Choroid plexus epithelial cell (primary cell): ENCODE results near the gene NCKIPSD.

ENCODE experiments used
- DNase-seq: peaks from one replicate; pipeline ENCODE4 v3.0.0-alpha.2; 2010; ENCODE audit warnings: low read depth
- H3K4me3 ChIP-seq: 2 replicates; pipeline ENCODE4 v1.5.1; 2011; ENCODE audit warnings: low read depth, mild to moderate bottlenecking, control low read depth, low read length, moderate library complexity
- TF ChIP-seq, protein P1 (sequence below): conservative IDR thresholded peaks from 2 replicates; pipeline ENCODE4 v1.5.1; 2011; ENCODE audit warnings: low read depth, mild to moderate bottlenecking, control low read depth, inconsistent platforms, low read length, moderate library complexity

Gene NCKIPSD

DNA sequence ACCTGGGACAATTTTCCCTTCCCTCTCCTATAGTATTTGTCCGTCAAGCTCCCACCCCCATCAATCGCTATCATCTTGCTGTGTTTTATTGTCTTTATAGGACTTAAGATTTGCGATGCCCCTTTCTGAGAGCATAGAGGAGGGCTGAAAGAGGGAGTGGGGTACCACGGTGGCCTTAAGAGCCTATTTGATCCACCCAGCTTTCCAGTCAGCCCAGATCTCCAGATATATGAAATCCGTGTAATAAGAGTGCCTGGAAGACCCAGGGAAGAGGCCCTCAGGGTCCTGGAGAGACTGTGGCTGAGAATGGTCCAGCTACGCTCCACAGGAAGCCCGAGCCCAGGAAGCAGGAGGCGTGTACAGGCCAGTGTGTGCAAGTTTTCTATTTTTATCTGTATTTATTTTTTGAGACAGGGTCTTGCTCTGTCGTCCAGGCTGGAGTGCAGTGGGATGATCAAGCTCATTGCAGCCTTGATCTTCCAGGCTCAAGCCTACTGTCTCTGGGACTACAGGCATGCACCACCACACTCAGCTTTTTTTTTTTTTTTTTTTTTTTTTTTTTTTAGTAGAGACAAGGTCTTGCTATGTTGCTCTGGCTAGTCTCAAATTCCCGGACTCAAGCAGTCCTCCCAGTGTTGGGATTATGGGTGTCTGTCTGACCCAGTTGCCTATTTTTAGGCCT lies 964 bp upstream of the NCKIPSD start:
- DNase-seq: peak; percentile 47
- H3K4me3 ChIP-seq: no peak overlapping the region
- TF ChIP-seq, protein P1, sequence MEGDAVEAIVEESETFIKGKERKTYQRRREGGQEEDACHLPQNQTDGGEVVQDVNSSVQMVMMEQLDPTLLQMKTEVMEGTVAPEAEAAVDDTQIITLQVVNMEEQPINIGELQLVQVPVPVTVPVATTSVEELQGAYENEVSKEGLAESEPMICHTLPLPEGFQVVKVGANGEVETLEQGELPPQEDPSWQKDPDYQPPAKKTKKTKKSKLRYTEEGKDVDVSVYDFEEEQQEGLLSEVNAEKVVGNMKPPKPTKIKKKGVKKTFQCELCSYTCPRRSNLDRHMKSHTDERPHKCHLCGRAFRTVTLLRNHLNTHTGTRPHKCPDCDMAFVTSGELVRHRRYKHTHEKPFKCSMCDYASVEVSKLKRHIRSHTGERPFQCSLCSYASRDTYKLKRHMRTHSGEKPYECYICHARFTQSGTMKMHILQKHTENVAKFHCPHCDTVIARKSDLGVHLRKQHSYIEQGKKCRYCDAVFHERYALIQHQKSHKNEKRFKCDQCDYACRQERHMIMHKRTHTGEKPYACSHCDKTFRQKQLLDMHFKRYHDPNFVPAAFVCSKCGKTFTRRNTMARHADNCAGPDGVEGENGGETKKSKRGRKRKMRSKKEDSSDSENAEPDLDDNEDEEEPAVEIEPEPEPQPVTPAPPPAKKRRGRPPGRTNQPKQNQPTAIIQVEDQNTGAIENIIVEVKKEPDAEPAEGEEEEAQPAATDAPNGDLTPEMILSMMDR: no peak

DNA sequence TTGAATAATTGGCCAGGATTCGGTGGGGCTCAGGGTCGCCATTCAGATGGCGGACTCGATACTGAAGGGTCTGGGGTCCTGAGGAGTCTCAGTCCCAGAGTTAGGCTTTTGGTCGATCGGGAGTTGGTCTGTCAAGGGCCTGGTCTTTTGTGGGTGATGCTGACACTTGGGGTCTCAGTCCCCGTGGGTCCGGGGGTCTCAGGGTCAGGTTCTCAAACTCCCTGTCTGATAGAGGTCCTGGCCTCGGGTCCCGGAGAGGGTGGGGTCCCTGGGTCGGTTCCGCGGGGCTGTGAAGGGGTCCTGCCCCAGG lies 467 bp downstream of the NCKIPSD start:
- TF ChIP-seq, protein P1: no peak
- DNase-seq: no peak
- H3K4me3 ChIP-seq: peak overlapping the region; percentile 97

DNA sequence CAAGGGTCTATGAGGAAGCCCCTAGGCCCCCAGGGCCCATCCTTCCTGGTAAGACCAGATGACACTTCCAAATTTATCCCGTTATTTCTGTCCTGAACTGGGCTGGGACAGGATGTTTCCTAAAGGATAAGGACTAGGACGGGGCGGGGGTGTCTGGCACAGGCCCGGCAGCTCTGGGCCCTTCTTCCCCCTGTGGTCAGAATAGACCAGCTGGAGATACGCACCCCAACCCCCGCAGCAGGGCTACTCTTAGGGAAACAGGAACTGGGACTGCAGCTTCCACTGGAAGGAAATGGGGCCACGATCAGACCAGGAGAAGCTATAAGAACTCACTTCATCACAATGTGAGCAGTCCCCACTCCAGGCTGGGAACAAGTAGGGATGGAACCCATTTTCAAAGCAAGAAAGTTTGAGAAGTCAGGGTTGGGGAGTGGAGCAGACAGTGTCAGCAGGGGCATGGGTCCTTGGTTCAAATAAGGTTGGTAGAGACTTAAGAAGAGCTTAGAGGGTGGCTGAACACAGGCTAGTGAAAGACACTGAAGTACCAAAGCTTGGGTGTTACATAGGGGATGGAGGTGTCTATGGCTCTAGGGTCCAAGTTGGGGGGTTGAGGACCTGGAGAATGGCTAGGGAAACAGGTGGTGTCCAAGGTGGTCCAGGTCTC lies 1.1 kb downstream of the NCKIPSD start:
- peak overlapping the region; percentile 97 for H3K4me3 ChIP-seq
- DNase-seq: peak; percentile 32
- TF ChIP-seq, protein P1: no peak

DNA sequence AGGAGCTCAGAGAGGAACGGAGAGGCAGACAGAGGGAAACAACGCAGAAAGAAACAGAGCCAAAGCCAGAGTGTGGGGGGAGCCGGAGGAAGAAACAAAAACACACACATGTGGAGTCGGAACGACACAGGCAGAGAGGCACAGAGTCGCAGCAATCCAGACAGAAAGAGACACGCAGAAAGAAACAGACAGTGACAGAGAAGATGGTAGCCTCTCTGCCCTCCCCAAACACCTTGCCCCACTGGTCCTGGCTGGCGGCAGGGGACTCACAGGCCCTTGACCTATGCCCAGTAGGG lies 1.7 kb downstream of the NCKIPSD start:
- TF ChIP-seq, protein P1: no peak
- DNase-seq: peak; percentile 26
- peak overlapping the region; percentile 97 for H3K4me3 ChIP-seq

DNA sequence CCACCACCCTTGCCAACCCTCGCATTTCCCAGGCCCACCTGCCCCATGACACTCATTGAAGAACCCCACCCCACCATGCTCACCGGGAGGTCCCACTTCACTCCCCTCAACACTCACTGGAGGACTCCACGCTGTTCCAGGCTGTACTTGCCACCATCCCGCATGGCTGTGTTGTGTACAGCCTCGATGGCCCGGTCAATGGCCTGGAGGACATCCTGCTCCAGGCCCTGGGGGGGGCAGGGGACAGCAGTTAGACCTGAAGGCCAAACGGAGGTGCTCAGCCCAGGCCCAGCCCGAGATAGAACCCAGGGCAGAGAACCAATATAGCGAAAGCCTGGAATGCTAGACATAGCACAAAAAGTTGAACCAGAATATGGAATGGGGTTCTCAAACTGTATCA lies 2.9 kb downstream of the NCKIPSD start:
- TF ChIP-seq, protein P1: no peak
- H3K4me3 ChIP-seq: no peak overlapping the region
- no peak for DNase-seq

DNA sequence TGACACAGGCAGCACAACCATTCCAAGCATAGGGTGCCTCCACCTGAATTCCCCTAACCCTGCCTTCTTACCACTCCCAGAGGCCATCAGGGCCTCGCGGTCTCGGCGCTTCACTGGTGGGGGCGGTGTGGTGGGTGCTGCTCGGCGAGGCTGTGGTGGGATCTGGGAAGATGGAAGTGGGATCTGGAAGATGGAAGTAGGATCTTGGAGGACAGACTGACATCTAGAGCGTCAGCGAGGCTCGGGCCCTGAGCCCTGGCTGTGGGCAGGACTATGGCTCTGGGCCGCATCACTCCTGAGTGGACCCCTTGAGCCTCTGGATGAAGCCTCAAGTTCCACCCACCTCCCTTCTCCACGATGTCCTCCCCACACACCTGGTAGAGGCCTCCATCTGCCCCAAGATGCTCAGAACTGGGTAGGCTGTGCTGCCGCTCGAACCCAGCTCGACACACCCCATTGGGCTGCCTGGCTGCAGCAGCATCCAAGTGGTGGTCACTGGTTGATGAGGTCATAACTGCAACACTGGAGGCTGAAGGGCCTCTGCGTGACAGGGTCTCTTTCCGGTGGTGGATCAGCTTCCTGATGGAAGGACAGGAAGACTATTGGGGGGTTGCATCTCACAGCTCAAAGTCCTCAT lies 3.6 kb downstream of the NCKIPSD start:
- no peak overlapping the region for H3K4me3 ChIP-seq
- TF ChIP-seq, protein P1: no peak
- no peak for DNase-seq

DNA sequence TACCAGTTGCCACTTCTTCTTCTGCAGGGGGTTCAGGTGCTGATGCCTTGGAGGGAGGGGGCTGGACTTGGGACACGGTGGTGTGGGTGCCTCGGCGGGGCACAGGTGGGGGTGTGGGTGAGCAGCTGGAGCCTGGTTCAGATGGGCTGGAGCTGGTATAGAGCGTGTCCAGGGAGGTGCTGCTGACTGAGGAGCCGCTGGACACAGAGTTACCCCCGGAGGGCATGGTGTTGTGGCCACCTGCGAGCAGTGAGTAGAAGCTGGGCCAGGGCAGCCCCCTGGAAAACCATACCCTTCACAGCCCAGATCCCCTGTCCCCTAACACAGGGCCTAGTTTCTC lies 4.2 kb downstream of the NCKIPSD start:
- no peak for DNase-seq
- no peak overlapping the region for H3K4me3 ChIP-seq
- TF ChIP-seq, protein P1: no peak
